Embryonic facial prominence (tissue), 1 donor: ENCODE data around the gene ACOT9.
A peak's percentile ranks its signal among the peaks of the same experiment; 100 is the strongest.
"Not testable (repeated sequence)": the region's sequence is repeated elsewhere in the genome, so short reads cannot be mapped to it uniquely, and the experiment has no call there.

ENCODE experiments used
- DNase-seq: peaks from one replicate; pipeline ENCODE4 v3.0.0-alpha.2; 2016; ENCODE audit errors: extremely low spot score

The ACOT9 gene

GRCh38 chrX:23694606-23695005 lies 48.5 kb downstream of the ACOT9 start:
- DNase-seq: no peak

GRCh38 chrX:23692166-23692565 lies 50.9 kb downstream of the ACOT9 start:
- DNase-seq: no peak

GRCh38 chrX:23676486-23676885 lies 66.6 kb downstream of the ACOT9 start:
- not testable (repeated sequence) for DNase-seq

GRCh38 chrX:23673108-23673507 lies 70.0 kb downstream of the ACOT9 start:
- no peak for DNase-seq

GRCh38 chrX:23670528-23670927 lies 72.5 kb downstream of the ACOT9 start:
- no peak for DNase-seq

GRCh38 chrX:23668335-23668734 lies 74.7 kb downstream of the ACOT9 start:
- DNase-seq: no peak

- peak; percentile 16 for DNase-seq
These were observed 75.6 kb downstream of the ACOT9 start, which contains the start of gene PRDX4 for GRCh38 chrX:23667239-23668177. TSS of gene PRDX4 (plus strand) at chrX:23667493. CDS start at chrX:23667571, 78 bp downstream.

GRCh38 chrX:23666282-23666681 lies 76.8 kb downstream of the ACOT9 start:
- DNase-seq: no peak

- no peak for DNase-seq
These were observed 78.6 kb downstream of the ACOT9 start for GRCh38 chrX:23664496-23664895.

- no peak for DNase-seq
These were observed 80.2 kb downstream of the ACOT9 start for GRCh38 chrX:23662853-23663252.

GRCh38 chrX:23662187-23662586 lies 80.9 kb downstream of the ACOT9 start:
- DNase-seq: no peak

GRCh38 chrX:23661671-23662070 lies 81.4 kb downstream of the ACOT9 start:
- no peak for DNase-seq

- no peak for DNase-seq
These were observed 82.3 kb downstream of the ACOT9 start for GRCh38 chrX:23660766-23661132.

GRCh38 chrX:23660083-23660765 lies 82.9 kb downstream of the ACOT9 start:
- DNase-seq: not testable (repeated sequence)

GRCh38 chrX:23659339-23659738 lies 83.7 kb downstream of the ACOT9 start:
- no peak for DNase-seq

- no peak for DNase-seq
These were observed 86.4 kb downstream of the ACOT9 start for GRCh38 chrX:23656684-23657083.

GRCh38 chrX:23656091-23656490 lies 87.0 kb downstream of the ACOT9 start:
- no peak for DNase-seq
